ENCODE results near the gene HSPBAP1. TPM values are rescaled to one million over a fixed set of nuclear protein-coding genes. Genes with fewer than 3 reads are reported as not detected.

Gene HSPBAP1
- total RNA-seq, 3 donors from 2014 or later = 6.6 to 12.2 (median 7.9) TPM

GRCh38 chr3:122730240-122730639 lies 63.4 kb downstream of the HSPBAP1 start:
- no peaks in the 10 kb centered on the region for H3K9me3 ChIP-seq
- H3K4me1 ChIP-seq (ENCODE audit: low read depth) = no peaks in the 10 kb centered on the region
- intact Hi-C loops (cut with DNase I, micrococcal nuclease) = no loop called here
- no peaks in the 10 kb centered on the region for H3K36me3 ChIP-seq (ENCODE audit: low read depth)
- no peak for DNase-seq
- no peak for ATAC-seq
- no peak for TF ChIP-seq CTCF (IDR thresholded peaks at IDR 0.05)
- H3K4me3 ChIP-seq = no peak overlapping the region

DNA sequence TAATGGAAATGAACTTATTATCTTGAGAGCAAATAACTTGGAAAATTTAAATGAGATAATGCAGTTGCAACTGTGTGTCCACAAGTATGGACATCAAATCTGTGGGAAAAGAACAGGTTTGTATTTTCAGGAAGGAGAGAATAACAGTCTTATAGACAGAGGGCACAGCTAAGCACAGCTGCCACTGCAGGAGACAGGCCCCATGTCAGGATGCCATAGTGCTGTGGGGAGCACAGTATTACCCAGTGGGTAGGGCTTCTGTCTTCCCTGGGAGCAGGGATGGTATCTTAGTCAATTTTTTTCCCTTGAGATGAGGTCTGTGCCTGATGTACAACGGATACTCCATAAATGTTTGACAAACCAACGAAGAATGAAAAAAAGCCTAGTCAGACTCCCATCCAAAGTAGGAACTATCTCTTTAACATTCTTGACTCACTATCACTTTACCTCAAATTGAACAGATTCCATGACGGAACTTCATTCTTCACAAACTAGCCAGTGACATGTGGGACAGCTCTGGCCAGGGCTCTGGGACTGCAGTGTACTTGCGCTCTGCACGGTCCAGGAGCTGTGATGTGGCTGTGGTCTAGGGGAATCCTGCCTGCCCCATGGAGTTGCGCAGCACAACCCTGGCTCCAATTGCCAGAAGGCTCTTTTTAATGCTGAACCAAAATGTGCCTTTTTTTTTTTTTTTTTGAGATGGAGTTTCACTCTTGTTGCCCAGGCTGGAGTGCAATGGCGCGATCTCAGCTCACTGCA lies 64.7 kb downstream of the HSPBAP1 start:
- H3K36me3 ChIP-seq (ENCODE audit: low read depth) = no peaks in the 10 kb centered on the region
- intact Hi-C loops (cut with DNase I, micrococcal nuclease) = no loop called here

DNA sequence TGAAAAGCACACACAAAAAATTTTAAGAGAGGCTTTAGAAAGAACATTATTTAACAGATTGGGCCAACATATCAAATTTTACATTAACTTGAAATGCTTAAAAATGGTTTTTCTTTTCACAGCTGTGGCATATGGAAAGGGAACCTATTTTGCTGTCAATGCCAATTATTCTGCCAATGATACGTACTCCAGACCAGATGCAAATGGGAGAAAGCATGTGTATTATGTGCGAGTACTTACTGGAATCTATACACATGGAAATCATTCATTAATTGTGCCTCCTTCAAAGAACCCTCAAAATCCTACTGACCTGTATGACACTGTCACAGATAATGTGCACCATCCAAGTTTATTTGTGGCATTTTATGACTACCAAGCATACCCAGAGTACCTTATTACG lies 65.4 kb downstream of the HSPBAP1 start:
- Histone ChIP-seq H3K4me3 (no peak overlapping the region), H3K4me1 (ENCODE audit: low read depth) (no peaks in the 10 kb centered on the region), H3K9me3 (no peaks in the 10 kb centered on the region), H3K36me3 (ENCODE audit: low read depth) (no peaks in the 10 kb centered on the region)
- ATAC-seq = no peak
- no peak for TF ChIP-seq CTCF (IDR thresholded peaks at IDR 0.05)
- intact Hi-C loops (cut with DNase I, micrococcal nuclease) = no loop called here
- DNase-seq = no peak

More for the DNA sequence above, 64.7 kb downstream of the HSPBAP1 start:
- no peaks in the 10 kb centered on the region for H3K4me1 ChIP-seq (ENCODE audit: low read depth)
- H3K4me3 ChIP-seq = no peak overlapping the region
- ATAC-seq (no peak), DNase-seq (no peak)
- TF ChIP-seq CTCF (IDR thresholded peaks at IDR 0.05) = no peak
- H3K9me3 ChIP-seq = no peaks in the 10 kb centered on the region

GRCh38 chr3:122727766-122728165 lies 65.9 kb downstream of the HSPBAP1 start:
- intact Hi-C loops (cut with DNase I, micrococcal nuclease) = no loop called here
- H3K9me3 ChIP-seq = no peaks in the 10 kb centered on the region
- H3K4me1 ChIP-seq (ENCODE audit: low read depth) = no peaks in the 10 kb centered on the region
- TF ChIP-seq CTCF (IDR thresholded peaks at IDR 0.05) = no peak
- no peak overlapping the region for H3K4me3 ChIP-seq
- H3K36me3 ChIP-seq (ENCODE audit: low read depth) = no peaks in the 10 kb centered on the region
- ATAC-seq (no peak), DNase-seq (no peak)

DNA sequence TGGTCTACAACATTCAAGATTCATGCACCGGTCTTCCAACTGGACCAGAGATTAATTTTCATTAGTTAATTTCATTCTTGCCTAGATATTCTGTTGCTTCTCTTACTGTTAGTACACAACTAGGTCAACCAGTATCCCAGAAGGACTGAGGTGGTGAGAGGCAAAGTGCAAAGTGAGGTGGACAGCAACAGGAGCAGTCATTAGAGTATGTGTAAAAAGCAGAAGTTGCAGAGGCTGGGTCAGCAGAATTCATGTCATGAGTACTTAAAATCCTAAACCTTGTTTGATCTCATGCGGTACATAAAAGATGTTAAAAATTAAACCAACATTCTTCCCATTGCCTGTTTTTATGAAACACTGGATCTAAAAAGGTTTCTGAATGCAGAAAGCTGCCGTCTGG lies 66.3 kb downstream of the HSPBAP1 start:
- DNase-seq = no peak
- ATAC-seq = no peak
- TF ChIP-seq CTCF (IDR thresholded peaks at IDR 0.05) = no peak
- intact Hi-C loops (cut with DNase I, micrococcal nuclease) = no loop called here
- Histone ChIP-seq H3K36me3 (ENCODE audit: low read depth) (no peaks in the 10 kb centered on the region), H3K4me1 (ENCODE audit: low read depth) (no peaks in the 10 kb centered on the region), H3K4me3 (no peak overlapping the region), H3K9me3 (no peaks in the 10 kb centered on the region)

Data from mucosa of descending colon (tissue), 3 donors.